Ovary (tissue), 9 donors: Measurements from ENCODE around the gene POLR3C. TPM values are rescaled to one million over a fixed set of nuclear protein-coding genes. Genes with fewer than 3 reads are reported as not detected.
A peak's percentile ranks its signal among the peaks of the same experiment; 100 is the strongest.

Source experiments
- DNase-seq, 5 donors: peaks; one replicate each; pipeline ENCODE4 v3.0.0-alpha.2; 2019 to 2020
- H3K27ac ChIP-seq, 2 donors: fragments of 200-600 bp; one replicate each; pipeline versions ENCODE4 v1.5.1 to v1.8.0; 2019 to 2022
- H3K27me3 ChIP-seq: fragments of 200-600 bp; one replicate; pipeline ENCODE4 v1.8.0; 2022
- H3K36me3 ChIP-seq: fragments of 200-600 bp; sonication (generic); one replicate; pipeline ENCODE4 v1.5.1; 2019
- H3K4me1 ChIP-seq: one replicate; pipeline ENCODE4 v1.8.1; 2013; ENCODE audit warnings: mild to moderate bottlenecking, moderate library complexity; ENCODE audit not compliant: insufficient read depth
- H3K4me3 ChIP-seq: fragments of 200-600 bp; sonication (generic); one replicate; pipeline ENCODE4 v1.5.1; 2017
- H3K9me3 ChIP-seq, 2 donors: fragments of 200-600 bp in 1 of 2; sonication (generic) in 1 of 2; one replicate each; pipeline versions ENCODE4 v1.5.1 to v1.8.1; 2013 to 2019; ENCODE audit warnings: mild to moderate bottlenecking in 1 of 2, moderate library complexity in 1 of 2
- EP300 ChIP-seq: sonication (generic); formaldehyde crosslinking; IDR thresholded peaks from one replicate; pipeline ENCODE4 v1.6.1; 2017; ENCODE audit warnings: antibody characterized with exemption
- POLR2A ChIP-seq: fragments of 450-650 bp; IDR thresholded peaks from one replicate; pipeline ENCODE4 v1.6.1; 2017; ENCODE audit warnings: antibody characterized with exemption, mild to moderate bottlenecking, moderate library complexity
- WGBS, 3 donors: extraction: QIAGEN DNeasy Blood & Tissue Kit in 1 of 3; methylation state at CpG; one replicate each; pipeline versions ENCODE4 v1.1.5 to v1.1.7; 2013 to 2017; 5-methylcytosine and 5-hydroxymethylcytosine counted together
- intact Hi-C, 4 donors: fragments of 100-400 bp; cut with DNase I; formaldehyde crosslinking; loops; one replicate each; pipeline versions ENCODE4 v1.11.0 to v1.15.1; 2022 to 2023
- polyA plus RNA-seq, 2 donors: library from polyadenylated mRNA; stranded (reverse); fragments of 200-250 nt in 1 of 2; fragments of 350-450 nt in 1 of 2; fragmentation: Illumina TruSeq in 1 of 2; extraction: RNeasy Lipid Tissue Mini Kit (QIAGEN cat#74804) in 1 of 2; gene quantifications; one replicate each; pipeline ENCODE4 v1.2.3, GENCODE V29; 2013 to 2014
- total RNA-seq, 7 donors: library from RNA; depleted of rRNA in 2 of 7; stranded (reverse); fragments of >200 nt in 2 of 7; fragmentation: NEBNext Ultra II Directional in 3 of 7; extraction: Animal tissue kit (Norgen Biotek cat#: 25700) in 3 of 7; gene quantifications; one replicate each; pipeline versions ENCODE4 v1.1.0 to v1.2.4, GENCODE V29; 2016 to 2023
- TF ChIP-seq, protein P1 (sequence below), 3 donors: fragments of 450-650 bp in 2 of 3; fragments of 200-600 bp in 1 of 3; IDR thresholded peaks; one replicate each; pipeline versions ENCODE4 v1.5.1 to v1.8.0; 2016 to 2022; ENCODE audit warnings: antibody characterized with exemption in 3 of 3, mild to moderate bottlenecking in 1 of 3
- donor health status: DM: no; HTN: no; CAD: no; lungs with moderate emphysema.
- donor health status: DM: no; HTN: no; CAD: no.
- donor health status: Bipolar disorder and iron deficiency.
- donor health status: DM: yes; HTN: yes; CAD: no.
- donor health status: DM: no; HTN: no; CAD: no.
- donor health status: DM: yes; HTN: yes; CAD: no.

POLR3C gene
- total and polyA plus RNA-seq, 9 donors, result 21.1 to 41.9 (median 27.0) TPM

DNA sequence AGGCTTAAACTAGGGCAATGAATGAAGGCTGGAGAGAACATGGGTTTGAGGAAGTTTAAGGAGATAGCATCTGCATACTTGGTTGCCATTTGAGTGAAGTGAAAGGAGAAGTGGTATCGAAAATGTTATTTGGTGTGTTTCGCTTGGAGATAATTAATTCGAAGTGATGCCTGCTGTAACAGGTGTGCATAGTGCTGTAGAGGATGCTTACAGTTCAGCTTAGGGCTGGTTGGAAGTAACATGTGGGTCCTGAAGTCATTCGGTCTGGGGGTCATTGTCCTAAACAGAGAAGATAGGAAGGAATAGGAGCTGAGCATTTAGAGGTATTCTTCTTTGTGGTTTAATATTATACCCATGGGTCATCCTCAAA is 21.1 kb downstream of the POLR3C start:
- no peaks in the 10 kb centered on the region for H3K27me3 ChIP-seq
- WGBS, 3 donors, result 6 to 20% (median 8%) methylated on average over 4 of the region's 4 CpGs
- H3K27ac ChIP-seq, result peak overlapping the region; percentile 18 to 70
- H3K4me3 ChIP-seq, result peak overlapping the region; percentile 58
- H3K4me1 ChIP-seq, result peaks cover 7% of the 10 kb centered on the region
- no peaks in the 10 kb centered on the region for H3K9me3 ChIP-seq
- no peaks in the 10 kb centered on the region for H3K36me3 ChIP-seq
- TF ChIP-seq POLR2A (no peak), EP300 (no peak)
- TF ChIP-seq, protein P1, sequence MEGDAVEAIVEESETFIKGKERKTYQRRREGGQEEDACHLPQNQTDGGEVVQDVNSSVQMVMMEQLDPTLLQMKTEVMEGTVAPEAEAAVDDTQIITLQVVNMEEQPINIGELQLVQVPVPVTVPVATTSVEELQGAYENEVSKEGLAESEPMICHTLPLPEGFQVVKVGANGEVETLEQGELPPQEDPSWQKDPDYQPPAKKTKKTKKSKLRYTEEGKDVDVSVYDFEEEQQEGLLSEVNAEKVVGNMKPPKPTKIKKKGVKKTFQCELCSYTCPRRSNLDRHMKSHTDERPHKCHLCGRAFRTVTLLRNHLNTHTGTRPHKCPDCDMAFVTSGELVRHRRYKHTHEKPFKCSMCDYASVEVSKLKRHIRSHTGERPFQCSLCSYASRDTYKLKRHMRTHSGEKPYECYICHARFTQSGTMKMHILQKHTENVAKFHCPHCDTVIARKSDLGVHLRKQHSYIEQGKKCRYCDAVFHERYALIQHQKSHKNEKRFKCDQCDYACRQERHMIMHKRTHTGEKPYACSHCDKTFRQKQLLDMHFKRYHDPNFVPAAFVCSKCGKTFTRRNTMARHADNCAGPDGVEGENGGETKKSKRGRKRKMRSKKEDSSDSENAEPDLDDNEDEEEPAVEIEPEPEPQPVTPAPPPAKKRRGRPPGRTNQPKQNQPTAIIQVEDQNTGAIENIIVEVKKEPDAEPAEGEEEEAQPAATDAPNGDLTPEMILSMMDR (IDR thresholded peaks at IDR 0.05), result no peak
- intact Hi-C loops, result loop anchor here in 3 of 4 donors (5.0 to 10.0 kb wide), 3 partner anchors 67 to 170 kb away; partner anchors contain the start of gene ITGA10 (in 1 of the 3)
- DNase-seq, result no peak

DNA sequence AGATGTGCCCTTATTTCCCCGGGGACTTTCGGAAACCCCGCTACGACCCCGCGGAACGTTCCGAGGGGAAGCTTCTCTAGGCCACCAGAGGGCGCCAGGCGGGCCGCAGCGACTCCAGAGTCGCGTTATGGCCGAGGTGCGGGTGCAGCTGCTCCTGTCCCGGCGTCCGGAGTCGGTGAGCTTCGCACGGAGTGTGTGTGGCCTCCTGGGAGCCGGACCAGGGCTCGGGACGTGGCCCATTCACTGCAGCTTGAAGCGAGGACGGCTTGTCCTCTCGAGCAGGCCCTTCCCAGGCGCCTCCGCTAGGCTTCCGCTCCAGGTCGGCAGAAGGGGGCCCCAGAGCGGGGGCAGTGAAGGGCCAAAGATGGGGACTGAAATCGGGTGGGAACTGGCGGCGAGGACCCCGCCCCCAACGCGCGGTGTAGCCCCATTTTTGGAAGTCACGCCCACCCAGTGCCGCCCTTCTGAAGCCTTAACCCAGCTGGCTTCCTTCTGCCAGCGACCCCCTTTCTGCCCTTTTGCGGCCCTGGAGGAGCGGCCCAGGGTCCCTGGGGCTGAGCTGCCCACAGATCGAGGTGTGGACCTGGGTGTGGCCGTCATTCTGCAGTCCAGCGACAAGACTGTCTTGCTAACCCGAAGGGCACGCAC is 21.6 kb downstream of the POLR3C start, which contains the start of gene NUDT17:
NUDT17 (plus strand) TSS at position 117 of the 648 bp plus-strand sequence; CDS start at position 128, 11 bp downstream.
- Histone ChIP-seq H3K4me1 (peaks cover 7% of the 10 kb centered on the region), H3K27ac (peak within 1 kb of the TSS; percentile 18 to 70), H3K4me3 (peak within 1 kb of the TSS; percentile 58), H3K9me3 (no peaks in the 10 kb centered on the region), H3K36me3 (no peaks in the 10 kb centered on the region), H3K27me3 (no peaks in the 10 kb centered on the region)
- peak; percentile 74 to 86 (median 81) for DNase-seq
- TF ChIP-seq, protein P1 (IDR thresholded peaks at IDR 0.05), result peak; percentile 70 to 97 (median 88)
- no peak for TF ChIP-seq POLR2A
- intact Hi-C loops, result loop anchor here in 3 of 4 donors (5.0 to 10.0 kb wide), 3 partner anchors 67 to 169 kb away; partner anchors contain the start of gene ITGA10 (in 1 of the 3)
- 2 to 3% (median 2%) methylated on average over 44 to 50 of the region's 50 CpGs for WGBS, 3 donors

DNA sequence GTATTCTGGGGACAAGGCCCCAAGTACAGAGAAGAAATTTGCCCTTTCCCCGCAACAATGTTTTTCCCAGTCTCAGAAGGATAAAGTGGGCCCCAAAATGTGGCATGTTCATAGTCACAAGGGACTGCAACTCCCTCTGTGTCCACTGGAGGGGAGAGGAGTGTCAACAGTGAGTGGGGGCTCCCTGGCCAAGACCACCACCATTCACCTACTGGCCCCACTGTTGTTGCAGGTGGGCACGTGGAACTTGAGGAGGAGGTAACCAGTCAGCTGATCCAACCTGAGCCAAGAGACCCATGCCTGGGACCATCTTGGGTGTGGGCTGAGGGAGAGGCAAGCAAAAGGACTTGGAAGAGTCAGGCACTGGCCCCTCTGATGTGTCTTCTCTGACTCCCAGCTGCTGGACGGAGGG is 22.2 kb downstream of the POLR3C start:
- TF ChIP-seq, protein P1 (IDR thresholded peaks at IDR 0.05), result peak in 1 of 3 donors; percentile 34
- no peak for TF ChIP-seq EP300
- peak in 1 of 5 donors; percentile 28 for DNase-seq
- Histone ChIP-seq H3K27ac (peak overlapping the region; percentile 18 to 70), H3K4me1 (peaks cover 7% of the 10 kb centered on the region), H3K27me3 (no peaks in the 10 kb centered on the region), H3K9me3 (no peaks in the 10 kb centered on the region), H3K4me3 (peak overlapping the region; percentile 58), H3K36me3 (no peaks in the 10 kb centered on the region)
- WGBS, 3 donors, result 57 to 72% (median 64%) methylated on average over 3 of the region's 3 CpGs
- intact Hi-C loops, result loop anchor here in 3 of 4 donors (5.0 to 10.0 kb wide), 3 partner anchors 66 to 169 kb away; partner anchors contain the start of gene ITGA10 (in 1 of the 3)

DNA sequence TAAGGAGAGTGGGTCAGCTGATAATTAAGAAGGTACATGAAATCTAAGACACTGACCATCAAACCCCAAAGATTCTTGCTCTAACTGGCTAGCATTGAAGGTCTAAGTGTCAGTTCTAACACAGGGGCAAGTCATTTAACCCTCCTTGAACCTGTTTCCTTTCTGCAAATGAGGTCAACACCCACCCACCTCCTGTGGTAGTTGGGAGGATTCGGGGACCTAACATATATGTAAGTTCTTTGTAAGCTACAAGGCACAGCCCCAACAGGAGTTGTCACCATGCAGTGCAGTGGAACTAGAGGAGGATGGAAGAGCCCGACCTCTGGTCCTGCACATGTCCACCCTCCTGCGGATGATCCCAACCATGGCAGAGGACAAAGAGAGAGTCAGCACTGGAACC is 23.8 kb downstream of the POLR3C start:
- peaks cover 7% of the 10 kb centered on the region for H3K4me1 ChIP-seq
- H3K36me3 ChIP-seq, result no peaks in the 10 kb centered on the region
- H3K4me3 ChIP-seq, result no peak overlapping the region
- intact Hi-C loops, result loop anchor here in 3 of 4 donors (5.0 to 10.0 kb wide), 3 partner anchors 64 to 167 kb away; partner anchors contain the start of gene ITGA10 (in 1 of the 3)
- H3K9me3 ChIP-seq, result no peaks in the 10 kb centered on the region
- TF ChIP-seq EP300 (no peak), POLR2A (no peak)
- TF ChIP-seq, protein P1 (IDR thresholded peaks at IDR 0.05), result no peak
- no peaks in the 10 kb centered on the region for H3K27me3 ChIP-seq
- no peak overlapping the region for H3K27ac ChIP-seq
- 64 to 70% (median 69%) methylated on average over 3 of the region's 3 CpGs for WGBS, 3 donors
- no peak for DNase-seq
